ENCODE data around the gene CLIC6. TPM values are rescaled to one million over a fixed set of nuclear protein-coding genes. Genes with fewer than 3 reads are reported as not detected.

Gene CLIC6
- total RNA-seq, 2 experiments from 2014 or later, result not detected

DNA sequence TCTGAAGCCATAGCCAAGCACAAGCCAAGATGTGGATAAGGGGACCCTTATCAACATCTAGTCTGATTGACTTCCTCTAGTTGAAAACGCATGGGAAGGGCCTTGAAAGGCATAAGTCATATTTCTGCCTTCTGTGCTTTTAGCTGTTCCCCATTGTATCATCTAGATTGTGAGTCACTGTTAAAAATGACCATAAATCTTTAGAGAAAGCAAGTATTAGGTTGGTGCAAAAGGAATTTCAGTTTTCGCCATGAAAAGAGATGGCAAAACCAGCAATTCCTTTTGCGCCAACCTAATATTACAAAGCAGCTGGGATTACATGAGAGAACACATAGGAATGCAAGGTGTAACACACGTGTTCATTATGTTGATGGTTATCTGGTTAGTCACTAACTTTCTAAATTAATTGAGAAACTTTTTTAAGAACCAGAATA lies 63.6 kb downstream of the CLIC6 start:
- intact Hi-C loops (cut with micrococcal nuclease; ENCODE audit: unreplicated experiment), result no loop called here
- CTCF ChIA-PET (ENCODE audit: unreplicated experiment), result no interaction called here

DNA sequence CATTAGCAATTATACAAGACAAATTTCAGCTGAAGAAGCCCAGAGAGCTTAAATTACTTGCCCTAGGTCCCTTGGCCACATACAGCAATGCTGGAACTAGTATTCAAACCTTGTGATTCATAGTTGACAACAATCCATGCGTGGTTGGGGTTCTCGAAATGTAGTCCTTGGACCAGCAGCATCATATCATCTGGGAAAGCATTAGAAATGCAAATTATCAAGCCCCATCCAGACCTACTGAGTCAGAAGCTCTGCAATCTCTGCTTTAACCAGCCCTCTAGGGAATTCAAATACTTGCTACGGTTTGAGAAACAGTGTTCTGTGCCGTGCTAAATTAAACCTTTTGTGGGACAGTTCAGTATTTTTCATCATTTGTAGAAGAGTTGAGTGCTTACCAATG lies 65.1 kb downstream of the CLIC6 start:
- Histone ChIP-seq H3K9me2 (ENCODE audit: insufficient read depth, low read length) (no peaks in the 10 kb centered on the region), H3K27ac (ENCODE audit: low read depth, low read length, poor library complexity, severe bottlenecking) (no peak overlapping the region), H3K4me1 (ENCODE audit: insufficient read depth, low read length, poor library complexity, severe bottlenecking) (no peaks in the 10 kb centered on the region), H3K36me3 (ENCODE audit: insufficient read depth, low read length) (no peaks in the 10 kb centered on the region), H3K79me2 (ENCODE audit: insufficient read depth, low read depth, low read length) (no peaks in the 10 kb centered on the region), H2AFZ (ENCODE audit: low read length) (no peak overlapping the region), H3K9me3 (ENCODE audit: low read length) (no peaks in the 10 kb centered on the region), H4K20me1 (ENCODE audit: insufficient read depth, low read length) (no peaks in the 10 kb centered on the region), H3K4me2 (ENCODE audit: low read length) (no peak overlapping the region), H3K4me3 (ENCODE audit: low read depth, low read length, poor library complexity, severe bottlenecking) (no peak overlapping the region)
- DNase-seq (ENCODE audit: low spot score), result no peak
- no TSS peak for BruUV-seq (replicated peaks)
- intact Hi-C loops (cut with micrococcal nuclease; ENCODE audit: unreplicated experiment), result no loop called here
- ChIA-PET CTCF (ENCODE audit: unreplicated experiment) (no interaction called here), POLR2A (no interaction called here)
- TF ChIP-seq, protein P1, sequence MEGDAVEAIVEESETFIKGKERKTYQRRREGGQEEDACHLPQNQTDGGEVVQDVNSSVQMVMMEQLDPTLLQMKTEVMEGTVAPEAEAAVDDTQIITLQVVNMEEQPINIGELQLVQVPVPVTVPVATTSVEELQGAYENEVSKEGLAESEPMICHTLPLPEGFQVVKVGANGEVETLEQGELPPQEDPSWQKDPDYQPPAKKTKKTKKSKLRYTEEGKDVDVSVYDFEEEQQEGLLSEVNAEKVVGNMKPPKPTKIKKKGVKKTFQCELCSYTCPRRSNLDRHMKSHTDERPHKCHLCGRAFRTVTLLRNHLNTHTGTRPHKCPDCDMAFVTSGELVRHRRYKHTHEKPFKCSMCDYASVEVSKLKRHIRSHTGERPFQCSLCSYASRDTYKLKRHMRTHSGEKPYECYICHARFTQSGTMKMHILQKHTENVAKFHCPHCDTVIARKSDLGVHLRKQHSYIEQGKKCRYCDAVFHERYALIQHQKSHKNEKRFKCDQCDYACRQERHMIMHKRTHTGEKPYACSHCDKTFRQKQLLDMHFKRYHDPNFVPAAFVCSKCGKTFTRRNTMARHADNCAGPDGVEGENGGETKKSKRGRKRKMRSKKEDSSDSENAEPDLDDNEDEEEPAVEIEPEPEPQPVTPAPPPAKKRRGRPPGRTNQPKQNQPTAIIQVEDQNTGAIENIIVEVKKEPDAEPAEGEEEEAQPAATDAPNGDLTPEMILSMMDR (conservative IDR thresholded peaks at IDR 0.05; ENCODE audit: low read length), result no peak
- no peak for TF ChIP-seq EZH2phosphoT487 (IDR thresholded peaks at IDR 0.05; ENCODE audit: borderline replicate concordance, low read depth, low read length)

More for the DNA sequence above, 63.6 kb downstream of the CLIC6 start:
- H3K4me3 ChIP-seq (ENCODE audit: low read depth, low read length, poor library complexity, severe bottlenecking), result no peak overlapping the region
- POLR2A ChIA-PET, result no interaction called here
- no peak overlapping the region for H3K27ac ChIP-seq (ENCODE audit: low read depth, low read length, poor library complexity, severe bottlenecking)
- no peak overlapping the region for H3K4me2 ChIP-seq (ENCODE audit: low read length)
- H3K36me3 ChIP-seq (ENCODE audit: insufficient read depth, low read length), result no peaks in the 10 kb centered on the region
- no peaks in the 10 kb centered on the region for H3K9me3 ChIP-seq (ENCODE audit: low read length)
- TF ChIP-seq, protein P1 (conservative IDR thresholded peaks at IDR 0.05; ENCODE audit: low read length), result no peak
- DNase-seq (ENCODE audit: low spot score), result no peak
- BruUV-seq (replicated peaks), result no TSS peak
- H3K9me2 ChIP-seq (ENCODE audit: insufficient read depth, low read length), result no peaks in the 10 kb centered on the region
- H3K4me1 ChIP-seq (ENCODE audit: insufficient read depth, low read length, poor library complexity, severe bottlenecking), result no peaks in the 10 kb centered on the region
- no peaks in the 10 kb centered on the region for H3K79me2 ChIP-seq (ENCODE audit: insufficient read depth, low read depth, low read length)
- H4K20me1 ChIP-seq (ENCODE audit: insufficient read depth, low read length), result no peaks in the 10 kb centered on the region
- no peak overlapping the region for H2AFZ ChIP-seq (ENCODE audit: low read length)

DNA sequence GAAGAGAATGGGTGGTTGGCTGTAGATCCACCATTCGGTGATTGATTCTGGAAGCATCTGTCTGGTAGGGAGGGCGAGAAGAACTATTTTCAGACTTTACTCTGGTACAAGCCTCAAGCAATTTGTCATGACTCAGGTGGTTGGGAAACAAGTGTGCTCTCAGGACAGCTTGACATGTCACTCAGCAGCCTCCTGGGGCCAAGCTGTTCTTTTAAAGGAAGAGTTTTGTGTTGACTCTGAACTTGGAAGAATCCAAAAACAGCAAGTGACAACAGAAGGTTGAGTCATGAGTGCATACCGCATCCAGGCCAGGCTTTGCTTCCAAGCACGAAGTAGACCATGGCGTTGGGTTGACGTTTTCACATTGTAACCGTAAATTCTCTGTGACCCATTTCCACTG lies 65.9 kb downstream of the CLIC6 start:
- no peak for TF ChIP-seq EZH2phosphoT487 (IDR thresholded peaks at IDR 0.05; ENCODE audit: borderline replicate concordance, low read depth, low read length)
- Histone ChIP-seq H3K4me1 (ENCODE audit: insufficient read depth, low read length, poor library complexity, severe bottlenecking) (no peaks in the 10 kb centered on the region), H3K9me3 (ENCODE audit: low read length) (no peaks in the 10 kb centered on the region), H4K20me1 (ENCODE audit: insufficient read depth, low read length) (no peaks in the 10 kb centered on the region), H3K27ac (ENCODE audit: low read depth, low read length, poor library complexity, severe bottlenecking) (no peak overlapping the region), H3K4me3 (ENCODE audit: low read depth, low read length, poor library complexity, severe bottlenecking) (no peak overlapping the region), H3K4me2 (ENCODE audit: low read length) (no peak overlapping the region), H3K9me2 (ENCODE audit: insufficient read depth, low read length) (no peaks in the 10 kb centered on the region), H3K36me3 (ENCODE audit: insufficient read depth, low read length) (no peaks in the 10 kb centered on the region), H3K79me2 (ENCODE audit: insufficient read depth, low read depth, low read length) (no peaks in the 10 kb centered on the region), H2AFZ (ENCODE audit: low read length) (no peak overlapping the region)
- CTCF ChIA-PET (ENCODE audit: unreplicated experiment), result no interaction called here
- DNase-seq (ENCODE audit: low spot score), result no peak
- POLR2A ChIA-PET, result no interaction called here
- intact Hi-C loops (cut with micrococcal nuclease; ENCODE audit: unreplicated experiment), result no loop called here
- no TSS peak for BruUV-seq (replicated peaks)

All from OCI-LY7 (cell line).